ENCODE measurements around the gene CDPF1. TPM values are rescaled to one million over a fixed set of nuclear protein-coding genes. Genes with fewer than 3 reads are reported as not detected.

The CDPF1 gene
- total RNA-seq, 1 donor from 2014 or later = 12.9 TPM

DNA sequence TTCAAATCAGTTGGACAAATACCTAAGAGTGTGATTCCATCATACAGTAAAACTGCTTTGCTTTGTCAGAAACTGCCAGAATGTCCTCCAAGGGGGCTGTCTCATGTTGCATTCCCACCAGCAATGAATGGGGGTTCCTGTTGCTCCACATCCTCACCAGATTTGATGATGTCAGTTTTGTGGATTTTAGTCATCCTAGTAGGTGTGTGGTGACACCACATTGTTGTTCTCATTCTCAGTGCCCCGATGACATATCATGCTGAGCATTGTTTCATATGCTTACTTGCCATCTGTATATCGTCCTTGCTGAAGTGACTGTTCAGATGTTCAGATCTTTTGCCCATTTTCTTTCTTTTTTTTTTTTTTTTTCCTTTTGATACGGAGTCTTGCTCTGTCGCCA, 37.0 kb downstream of the CDPF1 start:
- no peak for DNase-seq (ENCODE audit: extremely low spot score, unreplicated experiment)
- TF ChIP-seq, protein P1, sequence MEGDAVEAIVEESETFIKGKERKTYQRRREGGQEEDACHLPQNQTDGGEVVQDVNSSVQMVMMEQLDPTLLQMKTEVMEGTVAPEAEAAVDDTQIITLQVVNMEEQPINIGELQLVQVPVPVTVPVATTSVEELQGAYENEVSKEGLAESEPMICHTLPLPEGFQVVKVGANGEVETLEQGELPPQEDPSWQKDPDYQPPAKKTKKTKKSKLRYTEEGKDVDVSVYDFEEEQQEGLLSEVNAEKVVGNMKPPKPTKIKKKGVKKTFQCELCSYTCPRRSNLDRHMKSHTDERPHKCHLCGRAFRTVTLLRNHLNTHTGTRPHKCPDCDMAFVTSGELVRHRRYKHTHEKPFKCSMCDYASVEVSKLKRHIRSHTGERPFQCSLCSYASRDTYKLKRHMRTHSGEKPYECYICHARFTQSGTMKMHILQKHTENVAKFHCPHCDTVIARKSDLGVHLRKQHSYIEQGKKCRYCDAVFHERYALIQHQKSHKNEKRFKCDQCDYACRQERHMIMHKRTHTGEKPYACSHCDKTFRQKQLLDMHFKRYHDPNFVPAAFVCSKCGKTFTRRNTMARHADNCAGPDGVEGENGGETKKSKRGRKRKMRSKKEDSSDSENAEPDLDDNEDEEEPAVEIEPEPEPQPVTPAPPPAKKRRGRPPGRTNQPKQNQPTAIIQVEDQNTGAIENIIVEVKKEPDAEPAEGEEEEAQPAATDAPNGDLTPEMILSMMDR (conservative IDR thresholded peaks at IDR 0.05) = no peak
- H3K9me3 Mint-ChIP-seq = peaks cover 14% of the 10 kb centered on the region
- H3K4me3 Mint-ChIP-seq = no peak overlapping the region
- no peaks in the 10 kb centered on the region for H3K4me1 Mint-ChIP-seq (ENCODE audit: unreplicated experiment)
- H3K27ac Mint-ChIP-seq = no peak overlapping the region
- H3K27me3 Mint-ChIP-seq = no peaks in the 10 kb centered on the region
- H3K36me3 Mint-ChIP-seq = peaks cover 37% of the 10 kb centered on the region

GRCh38 chr22:46212195-46212594, 37.9 kb downstream of the CDPF1 start:
- Mint-ChIP-seq H3K27ac (no peak overlapping the region), H3K36me3 (peaks cover 37% of the 10 kb centered on the region), H3K27me3 (no peaks in the 10 kb centered on the region), H3K9me3 (peaks cover 14% of the 10 kb centered on the region), H3K4me1 (ENCODE audit: unreplicated experiment) (no peaks in the 10 kb centered on the region), H3K4me3 (no peak overlapping the region)
- DNase-seq (ENCODE audit: extremely low spot score, unreplicated experiment) = no peak
- TF ChIP-seq, protein P1 (conservative IDR thresholded peaks at IDR 0.05) = no peak

DNA sequence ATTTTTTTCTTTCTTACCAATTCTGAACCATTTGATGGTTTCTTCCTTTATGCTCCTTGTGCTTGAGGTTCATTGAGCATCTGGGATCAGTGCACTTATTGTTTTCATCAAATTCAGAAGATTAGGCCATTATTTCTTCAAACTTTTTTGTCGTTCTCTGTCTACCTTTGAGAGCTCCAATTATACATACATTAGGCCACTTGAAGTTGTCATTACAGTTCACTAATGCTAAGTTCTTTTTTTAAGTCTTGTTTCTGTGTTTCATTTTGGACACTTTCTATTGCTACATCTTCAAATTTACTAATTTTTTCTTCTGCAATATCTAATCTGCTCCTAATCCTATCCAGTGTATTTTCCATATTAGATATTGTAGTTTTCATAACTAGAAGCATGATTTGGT, 40.8 kb downstream of the CDPF1 start:
- peaks cover 34% of the 10 kb centered on the region for H3K36me3 Mint-ChIP-seq

GRCh38 chr22:46203601-46203980, 46.5 kb downstream of the CDPF1 start:
- Mint-ChIP-seq H3K4me1 (ENCODE audit: unreplicated experiment) (no peaks in the 10 kb centered on the region), H3K9me3 (peaks cover 3% of the 10 kb centered on the region), H3K27me3 (no peaks in the 10 kb centered on the region), H3K27ac (no peak overlapping the region), H3K36me3 (peaks cover 18% of the 10 kb centered on the region), H3K4me3 (no peak overlapping the region)
- DNase-seq (ENCODE audit: extremely low spot score, unreplicated experiment) = no peak
- TF ChIP-seq, protein P1 (conservative IDR thresholded peaks at IDR 0.05) = no peak

More for the DNA sequence above, 40.8 kb downstream of the CDPF1 start:
- H3K4me1 Mint-ChIP-seq (ENCODE audit: unreplicated experiment) = no peaks in the 10 kb centered on the region
- no peaks in the 10 kb centered on the region for H3K27me3 Mint-ChIP-seq
- no peak overlapping the region for H3K4me3 Mint-ChIP-seq
- TF ChIP-seq, protein P1 (conservative IDR thresholded peaks at IDR 0.05) = no peak
- no peak for DNase-seq (ENCODE audit: extremely low spot score, unreplicated experiment)
- H3K27ac Mint-ChIP-seq = no peak overlapping the region
- peaks cover 14% of the 10 kb centered on the region for H3K9me3 Mint-ChIP-seq

GRCh38 chr22:46202897-46203600, 47.0 kb downstream of the CDPF1 start:
- Mint-ChIP-seq H3K27ac (no peak overlapping the region), H3K36me3 (peaks cover 15% of the 10 kb centered on the region), H3K9me3 (no peaks in the 10 kb centered on the region), H3K4me3 (no peak overlapping the region), H3K27me3 (no peaks in the 10 kb centered on the region), H3K4me1 (ENCODE audit: unreplicated experiment) (no peaks in the 10 kb centered on the region)
- TF ChIP-seq, protein P1 (conservative IDR thresholded peaks at IDR 0.05) = no peak
- DNase-seq (ENCODE audit: extremely low spot score, unreplicated experiment) = no peak

Measured in type B pancreatic cell (in vitro differentiated cells).